Neuron (in vitro differentiated cells): ENCODE measurements around the gene TRIP6.

Experiments
- H2AFZ ChIP-seq: one replicate; pipeline ENCODE4 v1.6.1; 2013; ENCODE audit warnings: low read depth, mild to moderate bottlenecking, inconsistent platforms, low read length, moderate library complexity
- H3K27me3 ChIP-seq: one replicate; pipeline ENCODE4 v1.6.1; 2013; ENCODE audit warnings: low read length; ENCODE audit not compliant: insufficient read depth
- H3K36me3 ChIP-seq: one replicate; pipeline ENCODE4 v1.6.1; 2013; ENCODE audit warnings: low read length; ENCODE audit not compliant: insufficient read depth
- H3K4me1 ChIP-seq: one replicate; pipeline ENCODE4 v1.6.1; 2013; ENCODE audit warnings: low read length; ENCODE audit not compliant: insufficient read depth
- H3K4me3 ChIP-seq: 2 replicates; pipeline ENCODE4 v1.5.1; 2013; ENCODE audit warnings: mild to moderate bottlenecking, low read length, moderate library complexity
- H3K9me3 ChIP-seq: one replicate; pipeline ENCODE4 v1.6.1; 2013; ENCODE audit warnings: low read length

TRIP6 gene

GRCh38 chr7:100892364-100893317, 25.5 kb downstream of the TRIP6 start:
- H3K36me3 ChIP-seq = peaks cover 12% of the 10 kb centered on the region
- no peak overlapping the region for H3K4me3 ChIP-seq
- peaks cover 12% of the 10 kb centered on the region for H3K27me3 ChIP-seq
- no peaks in the 10 kb centered on the region for H3K9me3 ChIP-seq
- H3K4me1 ChIP-seq = peaks cover 45% of the 10 kb centered on the region
- no peak overlapping the region for H2AFZ ChIP-seq

GRCh38 chr7:100893318-100893895, 26.2 kb downstream of the TRIP6 start:
- Histone ChIP-seq H3K9me3 (no peaks in the 10 kb centered on the region), H3K27me3 (peaks cover 14% of the 10 kb centered on the region), H3K36me3 (peaks cover 5% of the 10 kb centered on the region), H3K4me1 (peaks cover 38% of the 10 kb centered on the region), H2AFZ (no peak overlapping the region), H3K4me3 (no peak overlapping the region)

GRCh38 chr7:100893910-100894721, 26.9 kb downstream of the TRIP6 start:
- H3K4me3 ChIP-seq = no peak overlapping the region

GRCh38 chr7:100894860-100895700, 27.9 kb downstream of the TRIP6 start:
- Histone ChIP-seq H3K36me3 (no peaks in the 10 kb centered on the region), H3K4me3 (peak overlapping the region; percentile 38), H3K9me3 (no peaks in the 10 kb centered on the region), H2AFZ (no peak overlapping the region), H3K4me1 (peaks cover 27% of the 10 kb centered on the region), H3K27me3 (peaks cover 14% of the 10 kb centered on the region)

More at GRCh38 chr7:100893910-100894721, 26.9 kb downstream of the TRIP6 start:
- Histone ChIP-seq H2AFZ (no peak overlapping the region), H3K36me3 (no peaks in the 10 kb centered on the region), H3K9me3 (no peaks in the 10 kb centered on the region), H3K4me1 (peaks cover 31% of the 10 kb centered on the region), H3K27me3 (peaks cover 14% of the 10 kb centered on the region)

- H3K4me1 ChIP-seq = peaks cover 23% of the 10 kb centered on the region
- H3K27me3 ChIP-seq = peaks cover 14% of the 10 kb centered on the region
- H3K36me3 ChIP-seq = no peaks in the 10 kb centered on the region
- H3K4me3 ChIP-seq = peak within 1 kb of the TSS; percentile 38
- no peaks in the 10 kb centered on the region for H3K9me3 ChIP-seq
- no peak within 1 kb of the TSS for H2AFZ ChIP-seq
Observed at GRCh38 chr7:100895701-100895955, 28.4 kb downstream of the TRIP6 start, which contains the start of gene ACHE. ACHE (minus strand) TSS chr7:100895888; CDS start chr7:100894232, 1,656 bp downstream.

GRCh38 chr7:100895956-100896731, 29.0 kb downstream of the TRIP6 start:
- H3K4me1 ChIP-seq = peaks cover 18% of the 10 kb centered on the region
- H3K9me3 ChIP-seq = no peaks in the 10 kb centered on the region
- no peak overlapping the region for H2AFZ ChIP-seq
- H3K27me3 ChIP-seq = peaks cover 14% of the 10 kb centered on the region
- peak overlapping the region; percentile 34 for H3K4me3 ChIP-seq
- no peaks in the 10 kb centered on the region for H3K36me3 ChIP-seq

GRCh38 chr7:100896732-100897608, 29.8 kb downstream of the TRIP6 start:
- Histone ChIP-seq H3K27me3 (peaks cover 14% of the 10 kb centered on the region), H3K4me3 (peak overlapping the region; percentile 36), H2AFZ (no peak overlapping the region), H3K9me3 (no peaks in the 10 kb centered on the region), H3K36me3 (no peaks in the 10 kb centered on the region), H3K4me1 (peaks cover 14% of the 10 kb centered on the region)

- Histone ChIP-seq H3K9me3 (no peaks in the 10 kb centered on the region), H3K27me3 (peaks cover 14% of the 10 kb centered on the region), H3K4me1 (peaks cover 14% of the 10 kb centered on the region), H3K36me3 (no peaks in the 10 kb centered on the region), H2AFZ (no peak overlapping the region), H3K4me3 (no peak overlapping the region)
Observed at GRCh38 chr7:100897772-100898454, 30.7 kb downstream of the TRIP6 start.

GRCh38 chr7:100899432-100899831, 32.2 kb downstream of the TRIP6 start:
- peaks cover 14% of the 10 kb centered on the region for H3K27me3 ChIP-seq
- no peaks in the 10 kb centered on the region for H3K36me3 ChIP-seq
- no peak overlapping the region for H3K4me3 ChIP-seq
- peaks cover 9% of the 10 kb centered on the region for H3K4me1 ChIP-seq
- no peaks in the 10 kb centered on the region for H3K9me3 ChIP-seq
- H2AFZ ChIP-seq = no peak overlapping the region

- Histone ChIP-seq H3K9me3 (no peaks in the 10 kb centered on the region), H3K36me3 (no peaks in the 10 kb centered on the region), H2AFZ (no peak overlapping the region), H3K4me1 (peaks cover 5% of the 10 kb centered on the region), H3K27me3 (peaks cover 13% of the 10 kb centered on the region), H3K4me3 (no peak overlapping the region)
Observed at GRCh38 chr7:100900978-100901377, 33.8 kb downstream of the TRIP6 start.

GRCh38 chr7:100901921-100902332, 34.7 kb downstream of the TRIP6 start:
- Histone ChIP-seq H3K36me3 (no peaks in the 10 kb centered on the region), H3K4me1 (no peaks in the 10 kb centered on the region), H2AFZ (no peak overlapping the region), H3K27me3 (peaks cover 6% of the 10 kb centered on the region), H3K9me3 (peaks cover 2% of the 10 kb centered on the region), H3K4me3 (no peak overlapping the region)
